CD14-positive monocyte (primary cell): Measurements from ENCODE around the gene EYA4. TPM values are rescaled to one million over a fixed set of nuclear protein-coding genes. Genes with fewer than 3 reads are reported as not detected.

Experiments
- DNase-seq, 3 donors: peaks; one replicate each; pipeline ENCODE4 v3.0.0-alpha.2; 2011 to 2022
- H2AFZ ChIP-seq: 2 replicates; pipeline ENCODE4 v1.6.0; 2012; ENCODE audit warnings: mild to moderate bottlenecking, low read depth, low read length, inconsistent platforms; ENCODE audit not compliant: insufficient read depth, poor library complexity, severe bottlenecking
- H3K27ac ChIP-seq, 2 donors: 1 replicate in 1 of 2; 2 replicates in 1 of 2; pipeline ENCODE4 v1.5.1; 2012 to 2013; ENCODE audit warnings: low read length in 2 of 2, control low read depth in 1 of 2, inconsistent platforms in 1 of 2, low read depth in 1 of 2, mild to moderate bottlenecking in 1 of 2
- H3K27me3 ChIP-seq, 2 donors: one replicate each; pipeline versions ENCODE4 v1.6.0 to v1.6.1; 2011 to 2013; ENCODE audit warnings: low read length in 2 of 2; ENCODE audit not compliant: control insufficient read depth in 2 of 2, insufficient read depth in 2 of 2
- H3K36me3 ChIP-seq, 2 donors: replicated peaks in 1 of 2; 1 replicate in 1 of 2; 2 replicates in 1 of 2; pipeline versions ENCODE4 v1.5.1 to v1.6.1; 2012 to 2013; ENCODE audit warnings: low read length in 2 of 2, control low read depth in 1 of 2, inconsistent platforms in 1 of 2, mild to moderate bottlenecking in 1 of 2; ENCODE audit not compliant: insufficient read depth in 2 of 2, control insufficient read depth in 1 of 2
- H3K4me1 ChIP-seq, 2 donors: 1 replicate in 1 of 2; 2 replicates in 1 of 2; pipeline versions ENCODE4 v1.5.1 to v1.6.1; 2012 to 2013; ENCODE audit warnings: low read length in 2 of 2, control low read depth in 1 of 2, inconsistent platforms in 1 of 2, mild to moderate bottlenecking in 1 of 2, moderate library complexity in 1 of 2; ENCODE audit not compliant: insufficient read depth in 2 of 2, control insufficient read depth in 1 of 2
- H3K4me2 ChIP-seq: replicated peaks from 2 replicates; pipeline ENCODE3; 2012; ENCODE audit warnings: low read length, moderate library complexity, mild to moderate bottlenecking; ENCODE audit not compliant: poor library complexity, severe bottlenecking; ENCODE audit errors: extremely low read depth
- H3K4me3 ChIP-seq, 3 experiments: fragments of 200-600 bp in 1 of 3; sonication (generic) in 1 of 3; replicated peaks in 1 of 3; 1 replicate in 2 of 3; 2 replicates in 1 of 3; pipeline ENCODE4 v1.5.1; 2011 to 2013; ENCODE audit warnings: low read length in 3 of 3, mild to moderate bottlenecking in 3 of 3, control low read depth in 2 of 3, low read depth in 2 of 3, inconsistent platforms in 1 of 3, moderate library complexity in 1 of 3
- H3K79me2 ChIP-seq: 2 replicates; pipeline ENCODE4 v1.6.0; 2012; ENCODE audit warnings: mild to moderate bottlenecking, control low read depth, inconsistent platforms, low read length, moderate library complexity; ENCODE audit not compliant: insufficient read depth
- H3K9ac ChIP-seq: 2 replicates; pipeline ENCODE4 v1.6.0; 2017; ENCODE audit warnings: low read length, mild to moderate bottlenecking; ENCODE audit not compliant: insufficient read depth, poor library complexity, severe bottlenecking
- H3K9me3 ChIP-seq, 2 donors: replicated peaks in 1 of 2; 1 replicate in 1 of 2; 2 replicates in 1 of 2; pipeline versions ENCODE4 v1.5.1 to v1.6.1; 2012 to 2013; ENCODE audit warnings: low read length in 2 of 2, control low read depth in 1 of 2; ENCODE audit not compliant: control insufficient read depth in 1 of 2, insufficient read depth in 1 of 2
- H4K20me1 ChIP-seq: 2 replicates; pipeline ENCODE4 v1.6.0; 2012; ENCODE audit warnings: mild to moderate bottlenecking, low read length, control low read depth, moderate library complexity; ENCODE audit not compliant: insufficient read depth
- H3K27ac Mint-ChIP-seq, 7 donors: one replicate each; pipeline ENCODE4 v1.8.0; 2020; ENCODE audit warnings: mild to moderate bottlenecking in 7 of 7, mixed read lengths in 7 of 7, moderate library complexity in 6 of 7, inconsistent platforms in 2 of 7
- H3K27me3 Mint-ChIP-seq, 3 donors: one replicate each; pipeline ENCODE4 v1.8.0; 2021 to 2022; ENCODE audit warnings: low read depth in 3 of 3, mild to moderate bottlenecking in 3 of 3, mixed read lengths in 3 of 3, moderate library complexity in 3 of 3, inconsistent platforms in 1 of 3
- H3K36me3 Mint-ChIP-seq, 2 donors: one replicate each; pipeline ENCODE4 v1.8.0; 2020; ENCODE audit warnings: mixed read lengths in 2 of 2, inconsistent platforms in 1 of 2, mild to moderate bottlenecking in 1 of 2
- H3K4me1 Mint-ChIP-seq: one replicate; pipeline ENCODE4 v1.8.0; 2020; ENCODE audit warnings: mild to moderate bottlenecking, mixed read lengths
- H3K4me3 Mint-ChIP-seq, 2 donors: one replicate each; pipeline ENCODE4 v1.8.0; 2020; ENCODE audit warnings: mild to moderate bottlenecking in 2 of 2, mixed read lengths in 2 of 2, moderate library complexity in 1 of 2
- H3K9me3 Mint-ChIP-seq, 7 donors: one replicate each; pipeline ENCODE4 v1.8.0; 2020 to 2022; ENCODE audit warnings: mixed read lengths in 7 of 7, mild to moderate bottlenecking in 6 of 7, moderate library complexity in 6 of 7, inconsistent platforms in 2 of 7
- CTCF ChIP-seq: fragments of 200-600 bp; IDR thresholded peaks from one replicate; pipeline ENCODE4 v1.8.0; 2022; ENCODE audit warnings: antibody characterized with exemption, mild to moderate bottlenecking
- intact Hi-C, 2 donors: fragments of 100-400 bp; cut with micrococcal nuclease; formaldehyde crosslinking; loops; one replicate each; pipeline versions ENCODE4 v1.15.0 to v1.15.1; 2023
- polyA plus RNA-seq, 3 donors: library from polyadenylated mRNA; depleted of rRNA in 1 of 3; unstranded in 2 of 3; stranded (reverse) in 1 of 3; fragments of 300-500 nt in 2 of 3; fragments of >200 nt in 1 of 3; fragmentation: Illumina TruSeq in 2 of 3; gene quantifications; 1 replicate in 2 of 3; 2 replicates in 1 of 3; pipeline ENCODE4 v1.2.3, GENCODE V29; 2012 to 2021

EYA4 gene
- polyA plus RNA-seq, 3 donors, result not detected

GRCh38 chr6:133446789-133447188 lies 205.6 kb downstream of the EYA4 start:
- no peaks in the 10 kb centered on the region for H3K27me3 Mint-ChIP-seq
- H3K9me3 Mint-ChIP-seq, result peaks cover 0 to 2% (median 0%) of the 10 kb centered on the region in 7 donors
- H3K4me1 ChIP-seq, result no peaks in the 10 kb centered on the region
- H3K36me3 Mint-ChIP-seq, result no peaks in the 10 kb centered on the region
- H3K4me2 ChIP-seq, result no peak overlapping the region
- no peak overlapping the region for H3K4me3 Mint-ChIP-seq
- H3K36me3 ChIP-seq, result no peaks in the 10 kb centered on the region
- no peaks in the 10 kb centered on the region for H3K79me2 ChIP-seq
- H4K20me1 ChIP-seq, result no peaks in the 10 kb centered on the region
- H2AFZ ChIP-seq, result no peak overlapping the region
- no peaks in the 10 kb centered on the region for H3K4me1 Mint-ChIP-seq
- H3K9me3 ChIP-seq, result no peaks in the 10 kb centered on the region
- no peak overlapping the region for H3K4me3 ChIP-seq
- H3K27ac ChIP-seq, result no peak overlapping the region
- DNase-seq, result no peak
- intact Hi-C loops, result no loop called here
- TF ChIP-seq CTCF, result no peak
- H3K27ac Mint-ChIP-seq, result no peak overlapping the region
- H3K27me3 ChIP-seq, result no peaks in the 10 kb centered on the region
- no peak overlapping the region for H3K9ac ChIP-seq

DNA sequence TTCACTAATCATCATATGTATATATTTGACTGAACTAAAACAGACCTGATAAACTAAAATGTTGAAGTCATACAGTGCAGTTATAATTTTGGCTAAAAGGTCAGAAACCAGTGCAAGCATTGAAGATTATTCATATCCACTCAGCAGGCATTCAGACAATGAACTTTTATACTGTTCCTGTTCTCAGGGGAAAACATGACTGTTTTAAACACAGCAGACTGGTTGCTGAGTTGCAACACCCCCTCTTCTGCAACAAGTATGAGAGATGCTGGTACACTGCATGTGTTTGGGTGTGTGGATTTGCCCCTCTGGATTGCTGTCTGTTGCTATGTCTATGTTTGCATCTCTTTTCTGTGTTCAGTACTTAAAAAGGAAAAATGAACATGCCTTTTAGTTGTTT lies 206.8 kb downstream of the EYA4 start:
- no peaks in the 10 kb centered on the region for H3K27me3 Mint-ChIP-seq
- peaks cover 0 to 2% (median 0%) of the 10 kb centered on the region in 7 donors for H3K9me3 Mint-ChIP-seq
- no peak overlapping the region for H3K4me2 ChIP-seq
- no peak overlapping the region for H2AFZ ChIP-seq
- no peaks in the 10 kb centered on the region for H3K4me1 Mint-ChIP-seq
- no peak overlapping the region for H3K4me3 ChIP-seq
- no peak overlapping the region for H3K9ac ChIP-seq
- no peak for DNase-seq
- no peaks in the 10 kb centered on the region for H4K20me1 ChIP-seq
- no peak overlapping the region for H3K27ac Mint-ChIP-seq
- H3K9me3 ChIP-seq, result no peaks in the 10 kb centered on the region
- no peaks in the 10 kb centered on the region for H3K4me1 ChIP-seq
- H3K79me2 ChIP-seq, result no peaks in the 10 kb centered on the region
- H3K36me3 Mint-ChIP-seq, result no peaks in the 10 kb centered on the region
- no peaks in the 10 kb centered on the region for H3K27me3 ChIP-seq
- intact Hi-C loops, result no loop called here
- no peaks in the 10 kb centered on the region for H3K36me3 ChIP-seq
- H3K4me3 Mint-ChIP-seq, result no peak overlapping the region
- TF ChIP-seq CTCF, result no peak
- no peak overlapping the region for H3K27ac ChIP-seq
